Kidney (tissue), 14 donors: ENCODE measurements around the gene FRA10AC1. TPM values are rescaled to one million over a fixed set of nuclear protein-coding genes. Genes with fewer than 3 reads are reported as not detected.

ENCODE experiments used
- DNase-seq, 5 donors: peaks; one replicate each; pipeline ENCODE4 v3.0.0-alpha.2; 2013 to 2020
- FAIRE-seq: peaks from 2 replicates; lab custom pipeline; 2012; peaks lifted over from hg19 to GRCh38; lab: Jason Lieb, UNC
- H3K27ac ChIP-seq, 2 donors: one replicate each; pipeline ENCODE4 v1.7.0; 2013; ENCODE audit warnings: low read depth in 2 of 2, low read length in 2 of 2, inconsistent platforms in 1 of 2
- H3K27me3 ChIP-seq: one replicate; pipeline ENCODE4 v1.7.1; 2013; ENCODE audit warnings: low read length, inconsistent platforms; ENCODE audit not compliant: control insufficient read depth, insufficient read depth
- H3K36me3 ChIP-seq, 3 donors: one replicate each; pipeline versions ENCODE4 v1.7.0 to v1.7.1; 2013; ENCODE audit warnings: low read length in 3 of 3, control low read depth in 1 of 3, inconsistent platforms in 1 of 3; ENCODE audit not compliant: insufficient read depth in 3 of 3, control insufficient read depth in 2 of 3
- H3K4me1 ChIP-seq, 3 donors: one replicate each; pipeline versions ENCODE4 v1.7.0 to v1.7.1; 2013; ENCODE audit warnings: low read length in 3 of 3, inconsistent platforms in 1 of 3, low read depth in 1 of 3; ENCODE audit not compliant: control insufficient read depth in 2 of 3, insufficient read depth in 2 of 3
- H3K4me3 ChIP-seq, 3 donors: one replicate each; pipeline versions ENCODE4 v1.7.0 to v1.8.1; 2013; ENCODE audit warnings: low read length in 3 of 3, control low read depth in 1 of 3, inconsistent platforms in 1 of 3
- H3K9ac ChIP-seq, 3 donors: one replicate each; pipeline versions ENCODE4 v1.7.0 to v1.7.1; 2013; ENCODE audit warnings: low read length in 3 of 3, control low read depth in 1 of 3, inconsistent platforms in 1 of 3
- H3K9me3 ChIP-seq, 3 donors: one replicate each; pipeline versions ENCODE4 v1.7.0 to v1.7.1; 2013; ENCODE audit warnings: low read length in 3 of 3, control low read depth in 1 of 3, inconsistent platforms in 1 of 3; ENCODE audit not compliant: control insufficient read depth in 2 of 3, insufficient read depth in 1 of 3
- intact Hi-C: fragments of 100-400 bp; cut with DNase I; formaldehyde crosslinking; loops from one replicate; pipeline ENCODE4 v1.11.1; 2022
- polyA plus RNA-seq: library from polyadenylated mRNA; stranded (reverse); fragments of 350-450 nt; fragmentation: Illumina TruSeq; extraction: RNeasy Lipid Tissue Mini Kit (QIAGEN cat#74804); gene quantifications from one replicate; pipeline ENCODE4 v1.2.3, GENCODE V29; 2014; ENCODE audit warnings: low read depth, low replicate concordance; ENCODE audit not compliant: insufficient read depth
- total RNA-seq: library from RNA; stranded (reverse); fragmentation: NEBNext Ultra II Directional; extraction: Animal tissue kit (Norgen Biotek cat#: 25700); gene quantifications from one replicate; pipeline ENCODE4 v1.2.1, GENCODE V29; 2021
- TF ChIP-seq, protein P1 (sequence below): IDR thresholded peaks from 3 replicates; pipeline ENCODE4 v1.5.1; 2012; ENCODE audit warnings: mild to moderate bottlenecking, moderate library complexity, borderline replicate concordance; ENCODE audit not compliant: insufficient read depth; ENCODE audit errors: extremely low read depth
- donor health status: control.
- donor health status: control.
- donor health status: control.
- donor health status: control.
- donor health status: control.
- donor health status: DM: yes; HTN: yes; CAD: no.
- donor health status: Normal renal cell carcinoma (clear cell type).

FRA10AC1 gene
- total and polyA plus RNA-seq, 2 donors from 2014 or later: 15.6 to 18.9 TPM

DNA sequence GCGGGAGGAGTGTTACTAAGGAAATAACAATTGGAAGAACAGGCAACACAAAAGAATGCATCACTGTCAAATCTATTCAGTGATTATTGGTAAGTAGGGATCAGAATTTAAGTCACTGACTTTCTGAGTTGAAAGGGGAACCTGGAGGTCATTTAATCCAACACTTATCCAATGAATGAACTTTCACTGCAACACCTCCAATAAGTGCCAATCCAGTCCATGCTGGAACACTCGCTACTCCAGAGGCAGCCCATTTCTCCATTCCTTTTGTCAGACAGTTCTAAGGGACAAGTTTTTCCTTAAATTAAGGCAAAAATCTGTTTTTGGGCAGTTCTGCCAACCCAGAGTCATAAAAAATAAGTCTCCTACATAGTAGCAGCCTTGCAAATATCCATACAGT is 29.5 kb downstream of the FRA10AC1 start:
- DNase-seq (no peak), FAIRE-seq (no peak)
- Histone ChIP-seq H3K27ac (no peak overlapping the region), H3K4me3 (no peak overlapping the region), H3K27me3 (no peaks in the 10 kb centered on the region), H3K4me1 (peaks cover 0 to 4% (median 0%) of the 10 kb centered on the region in 3 donors), H3K9me3 (no peaks in the 10 kb centered on the region), H3K9ac (no peak overlapping the region), H3K36me3 (peaks cover 0 to 18% (median 3%) of the 10 kb centered on the region in 3 donors)
- intact Hi-C loops: no loop called here
- TF ChIP-seq, protein P1, sequence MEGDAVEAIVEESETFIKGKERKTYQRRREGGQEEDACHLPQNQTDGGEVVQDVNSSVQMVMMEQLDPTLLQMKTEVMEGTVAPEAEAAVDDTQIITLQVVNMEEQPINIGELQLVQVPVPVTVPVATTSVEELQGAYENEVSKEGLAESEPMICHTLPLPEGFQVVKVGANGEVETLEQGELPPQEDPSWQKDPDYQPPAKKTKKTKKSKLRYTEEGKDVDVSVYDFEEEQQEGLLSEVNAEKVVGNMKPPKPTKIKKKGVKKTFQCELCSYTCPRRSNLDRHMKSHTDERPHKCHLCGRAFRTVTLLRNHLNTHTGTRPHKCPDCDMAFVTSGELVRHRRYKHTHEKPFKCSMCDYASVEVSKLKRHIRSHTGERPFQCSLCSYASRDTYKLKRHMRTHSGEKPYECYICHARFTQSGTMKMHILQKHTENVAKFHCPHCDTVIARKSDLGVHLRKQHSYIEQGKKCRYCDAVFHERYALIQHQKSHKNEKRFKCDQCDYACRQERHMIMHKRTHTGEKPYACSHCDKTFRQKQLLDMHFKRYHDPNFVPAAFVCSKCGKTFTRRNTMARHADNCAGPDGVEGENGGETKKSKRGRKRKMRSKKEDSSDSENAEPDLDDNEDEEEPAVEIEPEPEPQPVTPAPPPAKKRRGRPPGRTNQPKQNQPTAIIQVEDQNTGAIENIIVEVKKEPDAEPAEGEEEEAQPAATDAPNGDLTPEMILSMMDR: no peak

DNA sequence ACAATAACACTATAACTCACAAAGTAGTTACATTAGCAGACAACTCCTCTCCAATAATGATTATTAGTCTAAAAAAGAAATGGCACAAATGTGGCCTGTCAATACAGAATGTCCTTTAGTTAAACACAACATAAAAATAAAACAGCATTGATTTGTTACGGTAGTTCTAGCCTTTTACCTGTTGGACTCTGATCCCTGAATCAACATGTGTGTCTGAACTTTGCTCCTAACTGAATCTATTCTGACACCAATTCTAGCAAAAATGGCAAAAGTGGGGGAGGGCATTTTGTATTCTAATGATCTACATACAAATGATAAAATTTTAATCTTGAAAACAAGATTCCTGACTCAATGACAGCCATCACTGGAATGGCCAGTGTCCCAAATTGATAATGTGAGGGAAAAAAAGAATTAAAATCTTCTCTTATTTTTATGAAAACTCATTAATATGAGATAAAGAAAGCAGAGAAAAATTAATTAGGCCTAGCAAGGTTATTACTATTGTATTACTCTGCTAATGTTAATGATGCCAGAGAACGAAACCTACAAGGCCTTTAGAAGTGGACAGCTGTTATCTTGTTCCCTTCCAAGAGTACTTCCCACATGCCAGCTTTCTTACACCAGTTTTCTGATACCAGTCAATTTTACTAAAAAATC is 30.2 kb downstream of the FRA10AC1 start:
- Histone ChIP-seq H3K4me1 (peaks cover 0 to 4% (median 0%) of the 10 kb centered on the region in 3 donors), H3K27me3 (no peaks in the 10 kb centered on the region), H3K9ac (no peak overlapping the region), H3K4me3 (no peak overlapping the region), H3K27ac (no peak overlapping the region), H3K36me3 (peaks cover 0 to 17% (median 2%) of the 10 kb centered on the region in 3 donors), H3K9me3 (no peaks in the 10 kb centered on the region)
- intact Hi-C loops: no loop called here
- DNase-seq (no peak), FAIRE-seq (no peak)
- TF ChIP-seq, protein P1: no peak

DNA sequence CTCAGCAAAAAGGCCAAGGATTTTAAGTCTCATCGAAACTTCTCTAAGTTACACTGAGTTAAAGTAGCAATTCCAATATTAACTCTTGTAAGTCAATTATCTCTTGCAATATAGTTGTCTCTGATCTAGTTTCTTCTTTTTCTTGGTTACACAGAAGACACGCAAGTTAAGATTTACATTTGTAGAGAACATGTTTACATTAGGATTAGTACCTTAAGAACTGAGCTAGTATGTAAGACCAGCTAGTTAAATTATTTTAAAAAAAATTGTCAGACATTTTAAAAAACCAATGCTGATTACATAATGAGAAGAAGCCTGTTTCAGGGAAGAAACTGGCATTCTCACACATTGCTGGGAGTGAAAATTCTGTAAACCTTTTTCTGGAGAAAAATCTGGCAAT is 31.4 kb downstream of the FRA10AC1 start:
- FAIRE-seq (no peak), DNase-seq (no peak)
- TF ChIP-seq, protein P1: no peak
- Histone ChIP-seq H3K4me1 (peaks cover 0 to 4% (median 0%) of the 10 kb centered on the region in 3 donors), H3K27me3 (no peaks in the 10 kb centered on the region), H3K36me3 (peaks cover 0 to 16% (median 2%) of the 10 kb centered on the region in 3 donors), H3K9ac (no peak overlapping the region), H3K9me3 (no peaks in the 10 kb centered on the region), H3K27ac (no peak overlapping the region), H3K4me3 (no peak overlapping the region)
- intact Hi-C loops: no loop called here
